ENCODE measurements around the gene GPR158.
"Not testable (repeated sequence)": the region's sequence is repeated elsewhere in the genome, so short reads cannot be mapped to it uniquely, and the experiment has no call there.

Gene GPR158

DNA sequence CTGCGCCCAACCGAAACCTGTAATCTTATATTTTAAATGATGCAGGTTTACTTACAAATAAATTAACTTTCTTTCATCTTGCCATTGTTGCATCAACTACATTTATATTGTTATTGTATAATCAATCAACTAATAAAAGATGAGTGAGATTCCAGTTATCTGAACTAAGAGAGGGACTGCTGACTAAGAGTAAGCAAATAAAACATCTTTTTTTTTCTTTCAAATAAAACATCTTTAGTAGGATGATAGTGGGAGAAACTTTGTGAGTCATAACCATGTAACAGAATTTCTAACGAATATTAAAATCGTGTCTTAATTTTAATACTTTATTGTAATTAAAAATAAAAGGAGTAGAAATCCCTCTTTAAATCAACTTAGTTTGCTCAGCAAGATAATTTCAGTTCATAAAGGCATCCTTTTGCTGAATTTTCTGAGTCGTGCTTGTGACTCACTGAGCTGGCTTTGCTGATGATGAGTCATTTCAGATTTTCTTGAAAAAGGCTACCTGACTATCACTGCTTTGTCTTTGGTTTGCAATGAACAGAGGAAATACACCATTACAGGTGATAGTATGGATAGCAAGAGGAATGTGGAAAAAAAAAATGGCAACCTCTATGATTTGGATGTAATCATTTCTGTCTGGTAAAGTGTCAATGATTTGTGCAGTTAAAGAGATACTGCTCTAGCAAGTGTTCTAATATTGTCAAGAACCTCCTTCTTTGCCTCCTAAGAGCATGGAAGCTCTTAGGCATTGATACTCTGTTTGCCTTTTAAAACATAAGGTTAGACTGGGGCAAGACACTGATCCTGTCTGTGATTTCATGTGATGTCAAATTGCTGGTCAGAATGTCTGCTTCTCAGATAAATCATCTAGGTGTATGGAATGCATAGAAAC lies 119.5 kb downstream of the GPR158 start:
- no peak overlapping the region for H3K4me3 ChIP-seq (ENCODE audit: low read depth, low read length)

GRCh38 chr10:25296324-25296723 lies 121.5 kb downstream of the GPR158 start:
- no peak overlapping the region for H3K4me3 ChIP-seq (ENCODE audit: low read depth, low read length)

- no peak overlapping the region for H3K4me3 ChIP-seq (ENCODE audit: low read depth, low read length)
Observed at GRCh38 chr10:25297466-25297865, 122.7 kb downstream of the GPR158 start.

- no peak overlapping the region for H3K4me3 ChIP-seq (ENCODE audit: low read depth, low read length)
Observed at GRCh38 chr10:25300073-25300472, 125.3 kb downstream of the GPR158 start.

GRCh38 chr10:25304606-25305005 lies 129.8 kb downstream of the GPR158 start:
- H3K4me3 ChIP-seq (ENCODE audit: low read depth, low read length), result no peak overlapping the region

DNA sequence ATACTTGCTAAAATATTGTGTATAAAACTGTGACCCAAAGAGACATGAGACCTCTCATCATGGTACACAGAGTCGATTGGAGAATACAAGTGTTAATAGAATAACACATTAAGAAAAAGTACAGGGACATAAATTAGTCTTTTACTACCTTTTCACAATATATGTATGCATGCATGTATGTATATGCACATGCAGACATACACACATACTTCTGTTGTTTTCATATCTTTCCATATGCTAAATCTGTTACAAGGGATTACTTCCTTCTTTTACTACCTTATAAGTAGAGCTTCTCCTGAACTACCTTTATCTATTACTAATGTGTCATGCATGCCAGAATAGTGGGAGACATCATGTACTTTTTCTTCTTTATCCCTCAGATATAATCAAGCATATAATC lies 131.6 kb downstream of the GPR158 start:
- no peak overlapping the region for H3K4me3 ChIP-seq (ENCODE audit: low read depth, low read length)

- H3K4me3 ChIP-seq (ENCODE audit: low read depth, low read length), result no peak overlapping the region
Observed at GRCh38 chr10:25308278-25308677, 133.5 kb downstream of the GPR158 start.

GRCh38 chr10:25317596-25318211 lies 142.9 kb downstream of the GPR158 start:
- not testable (repeated sequence) for H3K4me3 ChIP-seq (ENCODE audit: low read depth, low read length)

DNA sequence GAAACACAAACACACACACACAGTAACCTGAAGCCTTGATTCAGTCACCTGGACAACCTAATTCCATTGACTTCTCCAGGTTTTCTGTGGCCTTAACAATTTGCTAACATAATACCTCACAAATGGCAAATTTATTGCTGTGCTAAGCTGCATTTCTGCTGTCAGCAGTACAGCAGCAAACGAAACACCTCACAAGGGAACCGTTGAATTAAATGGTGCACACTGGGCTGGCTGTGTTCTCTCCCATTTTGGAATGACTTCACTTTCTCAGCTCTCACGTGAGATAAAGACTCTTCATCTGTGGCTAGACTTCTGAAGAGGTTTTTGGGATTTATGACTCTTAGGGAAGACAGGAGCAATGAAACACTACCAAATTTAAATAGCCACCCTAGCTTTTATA lies 152.5 kb downstream of the GPR158 start:
- H3K4me3 ChIP-seq (ENCODE audit: low read depth, low read length), result no peak overlapping the region

GRCh38 chr10:25328361-25328760 lies 153.6 kb downstream of the GPR158 start:
- H3K4me3 ChIP-seq (ENCODE audit: low read depth, low read length), result no peak overlapping the region

DNA sequence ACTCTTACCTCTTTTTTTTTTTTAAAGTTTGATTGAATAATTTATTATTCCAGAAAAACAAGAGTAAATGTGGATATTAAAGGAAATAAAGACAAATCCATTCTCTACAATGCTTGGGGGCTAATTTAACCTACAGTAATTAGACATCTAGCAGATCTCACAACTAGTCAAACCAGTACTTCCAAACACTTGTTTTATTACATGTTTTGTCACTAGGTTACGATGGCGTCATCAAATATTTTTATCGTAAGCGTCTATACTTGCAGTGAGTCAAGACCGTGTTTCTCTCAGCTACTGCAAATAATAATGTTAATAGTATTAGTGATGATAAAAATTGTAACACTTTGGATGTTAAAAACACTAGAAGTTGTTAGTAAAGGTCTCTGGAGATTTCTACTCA lies 154.8 kb downstream of the GPR158 start:
- not testable (repeated sequence) for H3K4me3 ChIP-seq (ENCODE audit: low read depth, low read length)

- H3K4me3 ChIP-seq (ENCODE audit: low read depth, low read length), result no peak overlapping the region
Observed at GRCh38 chr10:25334445-25334844, 159.6 kb downstream of the GPR158 start.

GRCh38 chr10:25336330-25336729 lies 161.5 kb downstream of the GPR158 start:
- no peak overlapping the region for H3K4me3 ChIP-seq (ENCODE audit: low read depth, low read length)

DNA sequence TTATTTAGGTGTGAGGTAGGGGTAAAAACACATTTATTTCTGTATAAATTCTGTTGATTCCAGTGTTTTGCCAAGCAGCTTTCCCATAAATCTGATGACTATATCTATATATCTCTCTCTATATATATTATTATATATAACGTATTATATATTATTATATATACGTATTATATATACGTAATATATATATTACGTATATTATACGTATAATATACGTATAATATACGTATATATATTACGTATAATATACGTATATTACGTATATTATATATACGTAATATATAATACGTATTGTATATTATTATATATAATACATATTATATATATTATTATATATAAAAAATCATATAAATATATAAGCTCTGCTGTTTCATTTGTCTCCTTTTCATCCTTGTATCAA lies 163.5 kb downstream of the GPR158 start:
- no peak overlapping the region for H3K4me3 ChIP-seq (ENCODE audit: low read depth, low read length)

GRCh38 chr10:25339966-25340365 lies 165.2 kb downstream of the GPR158 start:
- H3K4me3 ChIP-seq (ENCODE audit: low read depth, low read length), result no peak overlapping the region

DNA sequence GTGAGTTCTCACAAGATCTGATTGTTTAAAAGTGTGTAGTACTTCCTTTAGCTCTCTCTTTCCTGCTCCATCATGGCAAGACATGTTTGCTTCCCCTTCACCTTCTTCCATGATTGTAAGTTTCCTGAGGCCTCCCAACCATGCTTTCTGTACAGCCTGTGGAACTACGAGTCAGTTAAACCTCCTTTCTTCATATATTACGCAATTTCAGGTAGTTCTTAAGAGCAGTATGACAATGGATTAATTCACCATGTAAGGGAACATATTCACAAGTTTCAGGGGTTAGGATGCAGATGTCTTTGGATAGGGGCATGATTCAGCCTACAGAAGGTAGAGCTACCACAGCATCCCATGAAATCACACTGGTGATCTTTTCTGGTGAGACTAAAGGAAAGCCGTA lies 174.7 kb downstream of the GPR158 start:
- no peak overlapping the region for H3K4me3 ChIP-seq (ENCODE audit: low read depth, low read length)

DNA sequence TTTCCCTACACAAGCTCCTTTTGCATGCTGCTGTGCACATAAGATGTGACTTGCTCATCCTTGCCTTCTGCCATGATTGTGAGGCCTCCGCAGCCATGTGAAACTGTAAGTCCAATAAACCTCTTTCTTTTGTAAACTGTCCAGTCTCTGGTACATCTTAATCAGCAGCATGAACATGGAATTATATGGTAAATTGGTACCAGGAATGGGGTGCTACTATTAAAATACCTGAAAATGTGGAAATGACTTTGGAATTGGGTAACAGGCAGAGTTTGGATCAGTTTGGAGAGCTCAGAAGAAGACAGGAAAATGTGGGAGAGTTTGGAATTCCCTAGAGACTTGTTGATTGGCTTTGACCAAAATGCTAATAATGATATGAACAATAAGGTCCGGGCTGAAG lies 181.8 kb downstream of the GPR158 start:
- H3K4me3 ChIP-seq (ENCODE audit: low read depth, low read length), result no peak overlapping the region

GRCh38 chr10:25357269-25357668 lies 182.5 kb downstream of the GPR158 start:
- no peak overlapping the region for H3K4me3 ChIP-seq (ENCODE audit: low read depth, low read length)

DNA sequence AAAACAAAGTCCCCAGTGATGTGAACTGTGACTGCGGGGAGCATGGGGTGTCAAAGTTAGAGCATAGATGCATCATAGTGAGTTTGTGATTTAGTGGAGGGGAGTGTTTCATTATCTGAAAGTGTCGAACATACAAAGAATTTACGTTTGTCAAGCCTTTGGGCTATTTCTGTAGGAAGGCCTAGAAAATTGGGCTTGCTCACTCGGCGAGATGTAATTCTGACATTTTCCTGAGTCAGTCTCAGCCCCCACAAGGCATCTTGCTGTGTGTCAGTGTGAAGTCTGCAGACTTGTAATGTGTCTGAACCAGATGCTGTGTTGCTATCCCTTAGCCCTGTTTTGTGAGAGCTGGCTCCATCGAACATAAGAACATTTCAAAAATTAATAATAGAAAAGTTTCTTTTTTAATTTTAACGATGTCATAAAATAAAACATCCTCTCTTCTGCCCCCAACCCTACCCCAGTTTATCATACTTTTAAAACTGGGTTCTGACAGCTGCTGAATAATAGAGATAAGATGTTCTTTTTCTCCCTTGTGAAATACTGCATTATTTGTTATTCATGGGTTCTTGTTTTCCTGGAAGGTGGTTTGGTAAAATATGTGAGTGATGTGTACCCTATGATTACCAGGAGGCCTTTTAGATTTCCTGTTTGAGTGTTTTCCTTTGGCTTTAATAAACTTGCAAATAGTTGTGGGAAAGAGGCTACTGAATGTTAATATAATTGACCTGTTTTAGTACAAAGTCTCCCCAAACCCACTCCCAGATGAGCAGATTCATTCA lies 207.4 kb downstream of the GPR158 start:
- H3K4me3 ChIP-seq (ENCODE audit: low read depth, low read length), result no peak overlapping the region

DNA sequence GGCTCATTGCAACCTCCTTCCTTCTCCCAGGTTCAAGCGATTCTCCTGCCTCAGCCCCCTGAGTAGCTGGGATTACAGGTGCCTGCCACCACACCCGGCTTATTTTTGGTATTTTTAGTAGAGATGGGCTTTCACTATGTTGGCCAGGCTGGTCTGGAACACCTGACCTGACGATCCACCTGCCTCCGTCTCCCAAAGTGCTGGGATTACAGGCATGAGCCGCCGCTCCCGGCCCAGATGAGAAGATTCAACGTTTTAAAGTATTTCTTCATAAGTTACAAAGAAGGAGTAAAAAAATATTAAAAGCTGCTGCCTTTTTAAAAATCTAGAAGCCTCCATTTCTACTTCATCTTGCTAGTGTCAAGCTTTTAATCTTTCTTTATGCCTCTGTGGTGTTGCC lies 208.1 kb downstream of the GPR158 start:
- not testable (repeated sequence) for H3K4me3 ChIP-seq (ENCODE audit: low read depth, low read length)

DNA sequence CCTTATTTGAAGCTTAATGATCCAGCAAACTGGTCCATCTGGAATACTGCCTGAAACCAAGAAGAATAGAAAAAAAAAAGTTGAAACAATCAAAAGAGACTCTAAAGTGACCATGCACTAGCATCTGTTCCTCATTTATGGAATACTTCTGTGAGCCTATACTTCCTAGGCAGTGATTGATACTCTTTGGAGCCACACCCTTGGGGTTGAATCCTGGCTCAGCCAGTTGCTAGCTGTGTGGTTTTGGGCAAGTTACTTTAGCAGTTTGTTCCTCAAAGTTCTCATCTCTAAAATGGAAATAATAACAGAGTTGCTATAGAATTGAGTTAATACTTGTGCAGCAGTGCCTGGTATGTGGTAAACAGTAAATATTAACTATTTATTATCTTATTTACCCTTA lies 208.9 kb downstream of the GPR158 start:
- H3K4me3 ChIP-seq (ENCODE audit: low read depth, low read length), result no peak overlapping the region

DNA sequence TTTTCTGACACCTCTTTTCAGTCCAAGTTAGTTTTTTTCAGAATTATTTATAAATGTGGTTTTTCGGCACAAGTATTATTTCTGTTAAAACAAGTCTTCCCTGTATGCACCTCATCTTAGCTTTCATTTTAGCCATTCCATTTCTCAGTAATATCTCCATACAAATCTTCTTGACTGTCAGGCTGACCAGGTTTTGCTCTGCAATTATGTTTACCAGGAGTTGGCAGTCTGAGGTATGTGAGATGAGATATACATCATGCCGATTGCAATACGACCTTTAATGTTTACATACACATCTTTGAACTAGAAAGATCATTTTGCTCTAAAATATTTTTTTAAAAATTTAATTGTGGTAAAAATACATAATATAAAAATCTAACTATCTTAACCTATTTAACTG lies 209.8 kb downstream of the GPR158 start:
- no peak overlapping the region for H3K4me3 ChIP-seq (ENCODE audit: low read depth, low read length)
